ENCODE data around the gene PMEPA1. TPM values are rescaled to one million over a fixed set of nuclear protein-coding genes. Genes with fewer than 3 reads are reported as not detected.

PMEPA1 gene
- total RNA-seq, 1 experiment from 2014 or later, result 89.8 TPM

- ChIA-PET CTCF (no interaction called here), POLR2A (interaction anchor here (0.5 to 0.6 kb wide), 2 partner anchors 252 to 587 kb away, joined by 3 to 9 read pairs; no protein-coding TSS in a partner anchor)
- intact Hi-C loops (cut with micrococcal nuclease; ENCODE audit: unreplicated experiment), result no loop called here
- in situ Hi-C loops (cut with HindIII; ENCODE audit: low pct_unique_long_range_greater_than_20kb, low sequenced_read_pairs), result no loop called here
- DNase-seq (ENCODE audit: low read depth, low spot score), result no peak
- TF ChIP-seq REST (IDR thresholded peaks at IDR 0.05; ENCODE audit: insufficient read depth in 1 of 2, low read depth in 2 of 2, low read length in 1 of 2), result no peak
- TF ChIP-seq SIN3A (IDR thresholded peaks at IDR 0.05; ENCODE audit: borderline replicate concordance, insufficient read depth, low read depth, low read length), result no peak
- no peak for TF ChIP-seq CTCF (IDR thresholded peaks at IDR 0.05)
- no peak for TF ChIP-seq POLR2AphosphoS5 (IDR thresholded peaks at IDR 0.05; ENCODE audit: low read depth, low read length)
- TF ChIP-seq TCF7L2 (IDR thresholded peaks at IDR 0.05; ENCODE audit: low read depth, low read length), result no peak
- H3K36me3 ChIP-seq (ENCODE audit: control insufficient read depth, insufficient read depth, low read length), result no peaks in the 10 kb centered on the region
- no peak overlapping the region for H3K4me3 ChIP-seq (ENCODE audit: low read depth in 2 of 2, low read length in 2 of 2)
- no TSS peak for BruUV-seq (replicated peaks)
- H3K9me3 ChIP-seq (ENCODE audit: control insufficient read depth, insufficient read depth, low read depth, low read length), result no peaks in the 10 kb centered on the region
- no peak for ATAC-seq
- no peaks in the 10 kb centered on the region for H3K27me3 ChIP-seq (ENCODE audit: control insufficient read depth, insufficient read depth, low read length)
- no peak overlapping the region for H3K27ac ChIP-seq (ENCODE audit: low read length)
- H3K4me1 ChIP-seq (ENCODE audit: control insufficient read depth, insufficient read depth, low read length), result no peaks in the 10 kb centered on the region
Measured at GRCh38 chr20:57665589-57665971, 44.2 kb downstream of the PMEPA1 start.

- DNase-seq (ENCODE audit: low read depth, low spot score), result no peak
- Histone ChIP-seq H3K9me3 (ENCODE audit: control insufficient read depth, insufficient read depth, low read depth, low read length) (no peaks in the 10 kb centered on the region), H3K27ac (ENCODE audit: low read length) (no peak overlapping the region), H3K27me3 (ENCODE audit: control insufficient read depth, insufficient read depth, low read length) (no peaks in the 10 kb centered on the region), H3K36me3 (ENCODE audit: control insufficient read depth, insufficient read depth, low read length) (no peaks in the 10 kb centered on the region), H3K4me1 (ENCODE audit: control insufficient read depth, insufficient read depth, low read length) (no peaks in the 10 kb centered on the region), H3K4me3 (ENCODE audit: low read depth in 2 of 2, low read length in 2 of 2) (no peak overlapping the region)
- no peak for ATAC-seq
- TF ChIP-seq TCF7L2 (IDR thresholded peaks at IDR 0.05; ENCODE audit: low read depth, low read length) (no peak), SIN3A (IDR thresholded peaks at IDR 0.05; ENCODE audit: borderline replicate concordance, insufficient read depth, low read depth, low read length) (no peak), POLR2AphosphoS5 (IDR thresholded peaks at IDR 0.05; ENCODE audit: low read depth, low read length) (no peak), REST (IDR thresholded peaks at IDR 0.05; ENCODE audit: insufficient read depth in 1 of 2, low read depth in 2 of 2, low read length in 1 of 2) (no peak), CTCF (IDR thresholded peaks at IDR 0.05) (no peak)
- intact Hi-C loops (cut with micrococcal nuclease; ENCODE audit: unreplicated experiment), result no loop called here
- BruUV-seq (replicated peaks), result no TSS peak
- ChIA-PET CTCF (no interaction called here), POLR2A (interaction anchor here (0.5 to 0.6 kb wide), 2 partner anchors 252 to 588 kb away, joined by 3 to 9 read pairs; no protein-coding TSS in a partner anchor)
- in situ Hi-C loops (cut with HindIII; ENCODE audit: low pct_unique_long_range_greater_than_20kb, low sequenced_read_pairs), result no loop called here
Measured at GRCh38 chr20:57664924-57665588, 44.8 kb downstream of the PMEPA1 start.
